DND-41 (cell line): Measurements from ENCODE around the gene ACTN1.

ENCODE experiments used
- ATAC-seq: fragments of 200-7000 bp; cut with Tn5 transposase; 3 replicates; pipeline ENCODE4 v1.9.1; 2021; ENCODE audit warnings: low read depth; ENCODE audit not compliant: insufficient read depth
- DNase-seq: peaks from one replicate; pipeline ENCODE4 v3.0.0-alpha.2; 2020
- H2AFZ ChIP-seq: 2 replicates; pipeline ENCODE4 v1.6.0; 2012; ENCODE audit warnings: low read depth, low read length
- H3K27ac ChIP-seq: 2 replicates; pipeline ENCODE4 v1.5.1; 2012; ENCODE audit warnings: low read length, inconsistent platforms
- H3K27me3 ChIP-seq: fragments of 200-600 bp; sonication (generic); 2 replicates; pipeline ENCODE4 v1.6.0; 2012; ENCODE audit warnings: low read length, mild to moderate bottlenecking, inconsistent platforms; ENCODE audit not compliant: insufficient read depth, poor library complexity
- H3K36me3 ChIP-seq: 2 replicates; pipeline ENCODE4 v1.5.1; 2012; ENCODE audit warnings: low read length, inconsistent platforms; ENCODE audit not compliant: insufficient read depth
- H3K4me1 ChIP-seq: 2 replicates; pipeline ENCODE4 v1.5.1; 2012; ENCODE audit warnings: mild to moderate bottlenecking, low read length; ENCODE audit not compliant: insufficient read depth
- H3K4me2 ChIP-seq: 2 replicates; pipeline ENCODE4 v1.6.0; 2012; ENCODE audit warnings: mild to moderate bottlenecking, moderate library complexity, low read length, inconsistent platforms; ENCODE audit not compliant: insufficient read depth
- H3K4me3 ChIP-seq, 2 experiments: fragments of 200-600 bp in 1 of 2; shearing (Covaris generic) in 1 of 2; 2 replicates each; pipeline ENCODE4 v1.5.1; 2012 to 2016; ENCODE audit warnings: inconsistent platforms in 2 of 2, low read length in 2 of 2, mild to moderate bottlenecking in 2 of 2, low read depth in 1 of 2, moderate library complexity in 1 of 2
- H3K79me2 ChIP-seq: 2 replicates; pipeline ENCODE4 v1.6.0; 2012; ENCODE audit warnings: low read length, inconsistent platforms; ENCODE audit not compliant: insufficient read depth
- H3K9ac ChIP-seq: 2 replicates; pipeline ENCODE4 v1.6.0; 2012; ENCODE audit warnings: low read depth, mild to moderate bottlenecking, inconsistent platforms, low read length, moderate library complexity
- H3K9me3 ChIP-seq: 2 replicates; pipeline ENCODE4 v1.5.1; 2012; ENCODE audit warnings: low read length, moderate library complexity, mild to moderate bottlenecking, inconsistent platforms; ENCODE audit not compliant: insufficient read depth, severe bottlenecking
- H4K20me1 ChIP-seq: 2 replicates; pipeline ENCODE4 v1.6.0; 2012; ENCODE audit warnings: low read length; ENCODE audit not compliant: insufficient read depth
- EZH2 ChIP-seq: IDR thresholded peaks from 3 replicates; pipeline ENCODE4 v1.6.1; 2012; ENCODE audit warnings: borderline replicate concordance, low read depth, mild to moderate bottlenecking, moderate library complexity, low read length, inconsistent platforms; ENCODE audit not compliant: severe bottlenecking
- TF ChIP-seq, protein P1 (sequence below): IDR thresholded peaks from 2 replicates; pipeline ENCODE4 v1.5.1; 2012; ENCODE audit warnings: borderline replicate concordance, low read length, moderate library complexity, mild to moderate bottlenecking; ENCODE audit not compliant: poor library complexity, severe bottlenecking; ENCODE audit errors: extremely low read depth

ACTN1 gene

DNA sequence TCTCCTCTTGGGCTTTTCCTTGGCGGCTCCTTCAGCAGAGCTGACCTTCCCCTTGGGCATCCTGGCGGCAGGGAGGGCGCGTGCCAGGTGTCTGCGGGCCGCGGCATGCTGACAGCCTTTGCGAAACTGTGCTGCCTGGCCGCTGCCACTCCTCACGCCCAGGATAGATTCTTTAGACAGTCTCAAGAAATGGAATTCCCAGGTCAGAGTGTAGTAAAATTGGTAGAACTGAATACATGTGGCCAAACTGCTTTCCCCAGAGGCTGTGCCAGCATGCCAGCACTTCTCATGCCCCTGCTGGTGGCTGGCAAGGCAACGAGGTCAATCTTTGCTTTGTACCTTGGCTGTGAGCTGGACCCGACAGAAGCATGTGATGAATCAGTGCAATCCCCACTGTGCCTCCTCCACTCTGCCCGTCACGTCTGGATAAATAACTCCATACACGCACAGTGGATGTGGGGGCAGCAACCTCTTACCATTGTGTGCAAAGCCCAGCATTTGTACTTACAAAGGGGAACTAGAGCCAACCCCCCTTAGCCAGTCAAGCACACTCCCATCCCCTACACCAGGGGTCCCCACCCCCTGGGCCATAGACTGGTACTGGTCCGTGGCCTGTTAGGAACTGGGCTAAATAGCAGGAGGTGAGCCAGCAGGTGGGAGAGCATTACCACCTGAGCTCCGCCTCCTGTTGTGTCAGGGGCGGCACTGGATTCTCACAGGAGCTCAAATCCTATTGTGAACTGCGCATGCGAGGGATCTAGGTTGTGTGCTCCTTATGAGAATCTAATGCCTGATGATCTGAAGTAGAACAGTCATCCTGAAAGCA lies 90.9 kb downstream of the ACTN1 start:
- Histone ChIP-seq H3K4me1 (no peaks in the 10 kb centered on the region), H3K79me2 (no peaks in the 10 kb centered on the region), H3K27me3 (no peaks in the 10 kb centered on the region), H3K9ac (no peak overlapping the region), H3K9me3 (no peaks in the 10 kb centered on the region), H3K4me2 (no peak overlapping the region), H3K27ac (no peak overlapping the region), H3K4me3 (no peak overlapping the region), H3K36me3 (peaks cover 82% of the 10 kb centered on the region), H4K20me1 (peaks cover 4% of the 10 kb centered on the region; the same call in 1 of the 2 replicates), H2AFZ (no peak overlapping the region)
- no peak for DNase-seq
- TF ChIP-seq, protein P1, sequence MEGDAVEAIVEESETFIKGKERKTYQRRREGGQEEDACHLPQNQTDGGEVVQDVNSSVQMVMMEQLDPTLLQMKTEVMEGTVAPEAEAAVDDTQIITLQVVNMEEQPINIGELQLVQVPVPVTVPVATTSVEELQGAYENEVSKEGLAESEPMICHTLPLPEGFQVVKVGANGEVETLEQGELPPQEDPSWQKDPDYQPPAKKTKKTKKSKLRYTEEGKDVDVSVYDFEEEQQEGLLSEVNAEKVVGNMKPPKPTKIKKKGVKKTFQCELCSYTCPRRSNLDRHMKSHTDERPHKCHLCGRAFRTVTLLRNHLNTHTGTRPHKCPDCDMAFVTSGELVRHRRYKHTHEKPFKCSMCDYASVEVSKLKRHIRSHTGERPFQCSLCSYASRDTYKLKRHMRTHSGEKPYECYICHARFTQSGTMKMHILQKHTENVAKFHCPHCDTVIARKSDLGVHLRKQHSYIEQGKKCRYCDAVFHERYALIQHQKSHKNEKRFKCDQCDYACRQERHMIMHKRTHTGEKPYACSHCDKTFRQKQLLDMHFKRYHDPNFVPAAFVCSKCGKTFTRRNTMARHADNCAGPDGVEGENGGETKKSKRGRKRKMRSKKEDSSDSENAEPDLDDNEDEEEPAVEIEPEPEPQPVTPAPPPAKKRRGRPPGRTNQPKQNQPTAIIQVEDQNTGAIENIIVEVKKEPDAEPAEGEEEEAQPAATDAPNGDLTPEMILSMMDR, result no peak
- TF ChIP-seq EZH2, result no peak
- ATAC-seq, result no peak

DNA sequence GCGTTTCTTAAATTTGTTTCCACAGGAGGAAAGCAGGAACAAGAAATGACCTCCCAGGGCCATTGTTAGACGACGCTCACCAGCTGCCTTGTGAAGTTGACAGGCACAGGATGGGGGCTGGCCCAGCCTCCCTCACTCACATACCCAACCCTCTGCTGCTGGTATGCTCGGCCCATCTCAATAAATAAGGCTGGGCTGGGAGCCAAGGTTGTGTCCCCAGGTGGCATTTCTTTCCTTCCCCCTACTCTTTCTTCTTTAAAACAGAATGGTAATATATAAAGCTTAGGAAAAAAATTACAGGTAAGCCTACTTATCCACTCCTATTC lies 93.0 kb downstream of the ACTN1 start:
- H3K36me3 ChIP-seq, result peaks cover 83% of the 10 kb centered on the region
- no peaks in the 10 kb centered on the region for H4K20me1 ChIP-seq
- ATAC-seq (no peak), DNase-seq (no peak)
- TF ChIP-seq, protein P1, result no peak
- TF ChIP-seq EZH2, result no peak
- H2AFZ ChIP-seq, result no peak overlapping the region
- H3K9ac ChIP-seq, result no peak overlapping the region
- H3K4me1 ChIP-seq, result no peaks in the 10 kb centered on the region
- H3K9me3 ChIP-seq, result no peaks in the 10 kb centered on the region
- H3K79me2 ChIP-seq, result no peaks in the 10 kb centered on the region
- H3K4me3 ChIP-seq, result no peak overlapping the region
- no peaks in the 10 kb centered on the region for H3K27me3 ChIP-seq
- no peak overlapping the region for H3K4me2 ChIP-seq
- no peak overlapping the region for H3K27ac ChIP-seq

DNA sequence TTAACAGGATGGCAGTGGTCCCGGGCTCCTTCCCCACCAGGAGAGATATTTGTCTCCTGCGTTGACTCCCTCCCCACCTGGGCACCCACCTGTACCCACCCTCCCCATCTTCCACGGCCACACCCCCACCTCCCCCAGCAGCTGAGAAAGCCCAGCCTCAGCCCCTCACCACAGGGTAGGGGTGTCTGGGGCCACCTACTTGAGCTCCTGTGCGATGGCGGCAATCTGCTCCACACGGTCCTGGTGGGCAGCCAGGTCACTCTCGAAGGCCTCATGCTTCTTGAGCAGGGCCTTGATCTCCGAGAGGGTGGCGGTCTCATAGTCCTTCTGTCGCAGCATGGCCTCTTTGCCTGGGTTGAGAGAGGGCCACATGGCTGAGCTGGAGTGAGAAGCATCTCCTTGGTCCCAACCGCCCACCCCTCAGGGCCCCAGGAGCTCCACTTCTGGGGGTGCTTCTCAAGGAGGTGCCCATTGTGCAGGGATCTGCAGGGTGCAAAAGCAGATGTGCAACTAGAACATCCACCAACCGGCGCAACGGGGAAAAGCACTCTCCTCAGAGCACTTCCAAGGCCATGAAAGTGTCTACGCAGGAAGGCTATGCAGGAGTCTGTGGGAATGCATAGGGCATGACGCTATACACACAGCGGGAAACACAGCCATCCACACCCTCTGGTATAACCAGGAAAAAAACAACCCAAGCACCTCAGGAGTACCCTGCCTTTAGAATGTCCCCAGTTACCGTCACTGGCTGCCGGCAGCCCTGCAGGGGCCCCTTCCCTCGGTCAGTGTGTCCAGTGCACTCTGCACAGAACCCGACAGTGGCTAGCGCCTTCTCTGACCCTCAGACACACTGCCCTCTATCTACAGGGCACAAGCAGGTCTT lies 93.6 kb downstream of the ACTN1 start:
- no peak overlapping the region for H3K9ac ChIP-seq
- H3K4me1 ChIP-seq, result no peaks in the 10 kb centered on the region
- H3K4me3 ChIP-seq, result no peak overlapping the region
- no peaks in the 10 kb centered on the region for H4K20me1 ChIP-seq
- H3K36me3 ChIP-seq, result peaks cover 83% of the 10 kb centered on the region
- ATAC-seq (no peak), DNase-seq (no peak)
- no peaks in the 10 kb centered on the region for H3K27me3 ChIP-seq
- H3K9me3 ChIP-seq, result no peaks in the 10 kb centered on the region
- H3K79me2 ChIP-seq, result no peaks in the 10 kb centered on the region
- no peak overlapping the region for H3K4me2 ChIP-seq
- no peak overlapping the region for H3K27ac ChIP-seq
- no peak overlapping the region for H2AFZ ChIP-seq
- TF ChIP-seq, protein P1, result no peak
- TF ChIP-seq EZH2, result no peak
